Chondrocyte (in vitro differentiated cells): ENCODE results near the gene NOC4L. TPM values are rescaled to one million over a fixed set of nuclear protein-coding genes. Genes with fewer than 3 reads are reported as not detected.
"Not testable (repeated sequence)": the region's sequence is repeated elsewhere in the genome, so short reads cannot be mapped to it uniquely, and the experiment has no call there.

Experiments used
- DNase-seq: peaks from one replicate; pipeline ENCODE4 v3.0.0; 2021; ENCODE audit warnings: mixed read lengths, low spot score
- H3K27ac Mint-ChIP-seq: one replicate; pipeline ENCODE4 v1.8.0; 2021; ENCODE audit warnings: mild to moderate bottlenecking, moderate library complexity, mixed read lengths; ENCODE audit not compliant: unreplicated experiment
- H3K27me3 Mint-ChIP-seq: 2 replicates; pipeline ENCODE4 v1.8.0; 2021; ENCODE audit warnings: low read depth, mixed read lengths
- H3K36me3 Mint-ChIP-seq: 2 replicates; pipeline ENCODE4 v1.8.0; 2021; ENCODE audit warnings: low read depth, mixed read lengths
- H3K4me1 Mint-ChIP-seq: 2 replicates; pipeline ENCODE4 v1.8.0; 2021; ENCODE audit warnings: low read depth, mild to moderate bottlenecking, mixed read lengths
- H3K4me3 Mint-ChIP-seq: one replicate; pipeline ENCODE4 v1.8.0; 2021; ENCODE audit warnings: mild to moderate bottlenecking, moderate library complexity, mixed read lengths; ENCODE audit not compliant: unreplicated experiment
- H3K9me3 Mint-ChIP-seq: 2 replicates; pipeline ENCODE4 v1.8.0; 2021; ENCODE audit warnings: low read depth, mixed read lengths
- total RNA-seq: library from RNA; stranded (reverse); gene quantifications from 3 replicates; pipeline ENCODE4 v1.2.1, GENCODE V29; 2021
- TF ChIP-seq, protein P1 (sequence below): fragments of 200-600 bp; sonication (generic); IDR thresholded peaks from 2 replicates; pipeline ENCODE4 v1.5.0; 2021; ENCODE audit warnings: antibody characterized with exemption, mild to moderate bottlenecking, moderate library complexity

NOC4L gene
- total RNA-seq, 1 donor from 2014 or later, result 16.0 TPM

DNA sequence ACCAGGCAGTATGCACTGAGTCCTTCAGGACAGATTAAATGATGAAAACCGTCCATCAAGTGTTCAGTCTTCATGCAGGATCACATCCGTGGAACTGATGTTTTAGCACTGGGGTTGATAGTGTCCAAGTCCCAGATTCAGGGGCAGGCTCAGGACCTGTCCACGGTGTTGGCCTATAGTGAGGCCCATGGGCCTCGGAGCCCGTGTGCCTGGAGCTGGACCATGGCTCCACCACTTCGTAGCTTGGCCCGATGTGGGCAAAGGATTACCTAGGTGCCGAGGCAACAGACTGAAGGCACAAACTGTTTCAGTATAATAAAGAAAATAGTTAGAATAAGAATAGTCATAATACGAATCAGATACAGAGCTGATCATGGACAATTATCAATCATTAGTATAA lies 42.0 kb upstream of the NOC4L start:
- Mint-ChIP-seq H3K27me3 (no peaks in the 10 kb centered on the region), H3K4me1 (peaks cover 5% of the 10 kb centered on the region), H3K27ac (no peak overlapping the region), H3K9me3 (no peaks in the 10 kb centered on the region), H3K4me3 (no peak overlapping the region), H3K36me3 (peaks cover 18% of the 10 kb centered on the region)
- TF ChIP-seq, protein P1, sequence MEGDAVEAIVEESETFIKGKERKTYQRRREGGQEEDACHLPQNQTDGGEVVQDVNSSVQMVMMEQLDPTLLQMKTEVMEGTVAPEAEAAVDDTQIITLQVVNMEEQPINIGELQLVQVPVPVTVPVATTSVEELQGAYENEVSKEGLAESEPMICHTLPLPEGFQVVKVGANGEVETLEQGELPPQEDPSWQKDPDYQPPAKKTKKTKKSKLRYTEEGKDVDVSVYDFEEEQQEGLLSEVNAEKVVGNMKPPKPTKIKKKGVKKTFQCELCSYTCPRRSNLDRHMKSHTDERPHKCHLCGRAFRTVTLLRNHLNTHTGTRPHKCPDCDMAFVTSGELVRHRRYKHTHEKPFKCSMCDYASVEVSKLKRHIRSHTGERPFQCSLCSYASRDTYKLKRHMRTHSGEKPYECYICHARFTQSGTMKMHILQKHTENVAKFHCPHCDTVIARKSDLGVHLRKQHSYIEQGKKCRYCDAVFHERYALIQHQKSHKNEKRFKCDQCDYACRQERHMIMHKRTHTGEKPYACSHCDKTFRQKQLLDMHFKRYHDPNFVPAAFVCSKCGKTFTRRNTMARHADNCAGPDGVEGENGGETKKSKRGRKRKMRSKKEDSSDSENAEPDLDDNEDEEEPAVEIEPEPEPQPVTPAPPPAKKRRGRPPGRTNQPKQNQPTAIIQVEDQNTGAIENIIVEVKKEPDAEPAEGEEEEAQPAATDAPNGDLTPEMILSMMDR, result no peak
- no peak for DNase-seq

DNA sequence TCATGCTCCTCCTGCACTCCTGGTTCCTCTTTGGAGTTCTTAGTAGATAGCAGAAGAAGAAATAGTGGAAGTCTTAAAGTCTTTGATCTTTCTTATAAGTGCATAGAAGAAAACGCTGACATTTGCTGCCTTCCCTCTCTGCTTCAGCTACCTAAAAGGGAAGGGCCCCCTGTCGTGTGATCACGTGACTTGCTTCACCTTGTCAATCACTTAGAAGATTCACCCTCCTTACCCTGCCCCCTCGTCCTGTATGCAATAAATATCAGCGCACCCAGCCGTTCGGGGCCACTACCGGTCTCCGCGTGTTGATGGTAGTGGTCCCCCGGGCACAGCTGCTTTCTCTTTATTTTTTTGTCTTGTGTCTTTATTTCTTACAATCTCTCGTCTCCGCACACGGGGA lies 41.2 kb upstream of the NOC4L start:
- H3K9me3 Mint-ChIP-seq, H3K4me1 Mint-ChIP-seq, DNase-seq, H3K4me3 Mint-ChIP-seq, H3K27me3 Mint-ChIP-seq, H3K27ac Mint-ChIP-seq: not testable (repeated sequence)
- peaks cover 18% of the 10 kb centered on the region for H3K36me3 Mint-ChIP-seq

DNA sequence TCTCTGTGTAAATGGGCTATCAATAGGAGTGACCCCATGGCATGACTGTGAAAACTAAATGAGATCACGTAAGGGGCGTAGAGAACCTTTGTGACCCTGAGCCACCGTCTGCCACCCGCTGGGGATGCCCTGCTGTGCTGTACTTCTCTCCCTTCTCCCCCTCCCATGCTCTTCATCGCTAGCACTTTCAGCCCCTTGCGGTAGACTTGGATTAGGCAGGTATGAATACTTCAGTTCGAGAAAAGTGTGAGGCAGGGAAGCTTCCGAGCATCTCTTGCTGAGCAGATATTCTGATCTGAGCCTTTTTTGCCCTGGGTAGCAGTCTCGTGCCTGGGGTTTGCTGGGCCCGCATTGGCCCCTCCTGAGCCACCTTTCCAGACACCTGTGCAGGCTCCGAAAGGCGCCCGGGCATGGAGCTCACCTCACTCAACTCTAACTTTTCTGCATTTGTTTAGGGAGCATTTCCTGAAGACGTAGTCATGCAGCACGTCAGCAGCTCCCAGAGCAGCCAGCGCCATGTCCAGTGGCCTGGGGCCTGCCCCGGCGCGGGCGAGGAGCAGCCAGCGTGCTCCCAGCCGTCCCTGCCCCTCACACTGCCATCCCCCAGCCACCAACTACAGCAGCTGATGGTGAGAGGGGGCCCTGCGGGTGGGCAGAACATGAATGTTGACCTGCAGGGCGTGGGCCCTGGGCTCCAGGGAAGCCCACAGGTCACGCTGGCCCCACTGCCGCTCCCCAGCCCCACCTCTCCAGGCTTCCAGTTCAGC lies 40.5 kb upstream of the NOC4L start:
- no peaks in the 10 kb centered on the region for H3K9me3 Mint-ChIP-seq
- peaks cover 9% of the 10 kb centered on the region for H3K4me1 Mint-ChIP-seq
- peaks cover 19% of the 10 kb centered on the region for H3K36me3 Mint-ChIP-seq
- DNase-seq, result no peak
- H3K27me3 Mint-ChIP-seq, result no peaks in the 10 kb centered on the region
- TF ChIP-seq, protein P1, result no peak
- H3K27ac Mint-ChIP-seq, result no peak overlapping the region
- no peak overlapping the region for H3K4me3 Mint-ChIP-seq

- Mint-ChIP-seq H3K4me3 (no peak overlapping the region), H3K27ac (no peak overlapping the region), H3K9me3 (no peaks in the 10 kb centered on the region), H3K36me3 (peaks cover 23% of the 10 kb centered on the region), H3K27me3 (no peaks in the 10 kb centered on the region), H3K4me1 (peaks cover 9% of the 10 kb centered on the region)
- TF ChIP-seq, protein P1, result no peak
- DNase-seq, result no peak
Observed at GRCh38 chr12:132105467-132105866, 38.8 kb upstream of the NOC4L start.

DNA sequence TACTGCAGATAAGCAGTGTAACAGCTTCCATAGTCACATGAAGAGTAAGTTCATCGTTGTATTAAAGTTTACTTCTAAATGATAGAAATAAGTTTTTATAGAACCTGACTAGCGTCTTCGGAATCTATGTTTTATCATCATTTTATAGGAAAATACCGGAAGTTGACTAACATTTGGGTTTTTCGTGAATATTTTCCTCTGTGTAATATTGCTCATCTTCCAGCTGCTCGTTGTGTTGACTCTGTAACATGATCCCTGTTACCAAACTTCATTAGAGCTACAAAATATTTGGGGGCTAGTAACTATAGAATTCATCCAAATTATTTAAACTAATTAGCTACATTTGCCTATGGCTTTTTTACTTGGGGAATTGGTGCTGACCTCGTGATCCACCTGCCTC lies 37.3 kb upstream of the NOC4L start:
- TF ChIP-seq, protein P1, result no peak
- no peaks in the 10 kb centered on the region for H3K27me3 Mint-ChIP-seq
- H3K9me3 Mint-ChIP-seq, result no peaks in the 10 kb centered on the region
- H3K4me1 Mint-ChIP-seq, result peaks cover 9% of the 10 kb centered on the region
- H3K4me3 Mint-ChIP-seq, result no peak overlapping the region
- no peak for DNase-seq
- H3K27ac Mint-ChIP-seq, result no peak overlapping the region
- H3K36me3 Mint-ChIP-seq, result peaks cover 28% of the 10 kb centered on the region
